Erythroblast (primary cell): ENCODE measurements around the gene SLC24A3.

Experiments
- GATA1 ChIP-seq: IDR thresholded peaks from 2 replicates; pipeline ENCODE4 v1.6.1; 2011; ENCODE audit warnings: low read depth, mild to moderate bottlenecking, control low read depth, low read length, moderate library complexity
- POLR2A ChIP-seq: IDR thresholded peaks from 2 replicates; pipeline ENCODE4 v1.6.1; 2011; ENCODE audit warnings: mild to moderate bottlenecking, low read length

GRCh38 chr20:19253916-19254820 lies 41.7 kb downstream of the SLC24A3 start:
- no peak for TF ChIP-seq POLR2A
- TF ChIP-seq GATA1: no peak
